GM12878 (cell line): ENCODE results near the gene FOXP3. TPM values are rescaled to one million over a fixed set of nuclear protein-coding genes. Genes with fewer than 3 reads are reported as not detected.

Experiments
- ATAC-seq: fragments of 200-7000 bp; cut with Tn5 transposase; 3 replicates; pipeline ENCODE4 v1.9.1; 2020; ENCODE audit warnings: mild to moderate bottlenecking, moderate library complexity
- BruUV-seq: library from RNA; stranded (reverse); fragments of 400-500 nt; replicated peaks from 2 replicates; lab custom pipeline; 2021; lab: Mats Ljungman, UMichigan
- CTCF ChIA-PET: fragments of 300-600 bp; sonication (Branson Sonifier 250); formaldehyde crosslinking; extraction: SDS; loops from one replicate; lab custom pipeline; 2021; ENCODE audit warnings: inconsistent platforms; lab: Yijun Ruan, JAX
- POLR2A ChIA-PET: fragments of 350-600 bp; formaldehyde crosslinking; extraction: SDS; loops from one replicate; lab custom pipeline; 2021; ENCODE audit warnings: inconsistent platforms; lab: Charles Lee
- RAD21 ChIA-PET: fragments of 300-600 bp; sonication (Branson Sonifier 250); formaldehyde crosslinking; loops from one replicate; lab custom pipeline; 2023; ENCODE audit warnings: antibody characterized with exemption; ENCODE audit not compliant: unreplicated experiment; lab: Charles Lee
- SMC1A ChIA-PET: fragments of 300-600 bp; sonication (Branson Sonifier 250); formaldehyde crosslinking; loops from one replicate; lab custom pipeline; 2023; ENCODE audit not compliant: unreplicated experiment, uncharacterized antibody; lab: Charles Lee
- DNase-seq: peaks from one replicate; pipeline ENCODE4 v3.0.0-alpha.2; 2011; ENCODE audit warnings: low read depth, low spot score
- FAIRE-seq: peaks from 3 replicates; lab custom pipeline; 2011; peaks lifted over from hg19 to GRCh38; lab: Jason Lieb, UNC
- H2AFZ ChIP-seq: 2 replicates; pipeline ENCODE4 v1.6.0; 2011; ENCODE audit warnings: low read depth, low read length, control low read depth; ENCODE audit not compliant: control insufficient read depth
- H3K27ac ChIP-seq: 2 replicates; pipeline ENCODE4 v1.5.1; 2011; ENCODE audit warnings: control low read depth; ENCODE audit not compliant: control insufficient read depth, insufficient read depth
- H3K27me3 ChIP-seq, 2 experiments: replicated peaks in 1 of 2; 2 replicates each; pipeline versions ENCODE4 v1.6.0 to v1.6.1; 2011; ENCODE audit warnings: low read length in 1 of 2; ENCODE audit not compliant: control insufficient read depth in 2 of 2, insufficient read depth in 2 of 2
- H3K36me3 ChIP-seq, 2 experiments: 2 replicates each; pipeline ENCODE4 v1.5.1; 2011; ENCODE audit warnings: low read length in 1 of 2; ENCODE audit not compliant: control insufficient read depth in 2 of 2, insufficient read depth in 2 of 2
- H3K4me1 ChIP-seq: 2 replicates; pipeline ENCODE4 v1.6.1; 2011; ENCODE audit warnings: mild to moderate bottlenecking, low read length, moderate library complexity, mixed read lengths; ENCODE audit not compliant: control insufficient read depth, insufficient read depth
- H3K4me2 ChIP-seq: 2 replicates; pipeline ENCODE4 v1.6.0; 2011; ENCODE audit warnings: control low read depth; ENCODE audit not compliant: control insufficient read depth, insufficient read depth
- H3K4me3 ChIP-seq: fragments of 200-600 bp; sonication (generic); 2 replicates; pipeline ENCODE4 v1.5.1; 2016
- H3K79me2 ChIP-seq: 2 replicates; pipeline ENCODE4 v1.6.0; 2011; ENCODE audit warnings: low read length; ENCODE audit not compliant: control insufficient read depth, insufficient read depth
- H3K9ac ChIP-seq: 2 replicates; pipeline ENCODE4 v1.8.0; 2011; ENCODE audit warnings: low read length, control low read depth, mixed read lengths; ENCODE audit not compliant: control insufficient read depth, insufficient read depth
- H3K9me3 ChIP-seq: replicated peaks from 3 replicates; pipeline ENCODE4 v1.5.1; 2011; ENCODE audit warnings: mild to moderate bottlenecking, low read length; ENCODE audit not compliant: control insufficient read depth, insufficient read depth
- H4K20me1 ChIP-seq: 2 replicates; pipeline ENCODE4 v1.6.0; 2011; ENCODE audit not compliant: control insufficient read depth, insufficient read depth
- BHLHE40 ChIP-seq, 2 experiments: fragments of 450-650 bp in 1 of 2; IDR thresholded peaks; 2 replicates each; pipeline ENCODE4 v1.6.1; 2011 to 2017; ENCODE audit warnings: low read depth in 2 of 2, borderline replicate concordance in 1 of 2, improper control_type of control experiment in 1 of 2, low read length in 1 of 2, mild to moderate bottlenecking in 1 of 2
- BRCA1 ChIP-seq: IDR thresholded peaks from 2 replicates; pipeline ENCODE4 v1.6.1; 2011; ENCODE audit warnings: low read depth, low read length, improper control_type of control experiment
- CEBPB ChIP-seq, 2 experiments: fragments of 150-350 bp in 1 of 2; IDR thresholded peaks; 2 replicates each; pipeline ENCODE4 v1.6.1; 2012 to 2014; ENCODE audit warnings: low read depth in 2 of 2, low read length in 2 of 2, borderline replicate concordance in 1 of 2, inconsistent platforms in 1 of 2
- E2F4 ChIP-seq: IDR thresholded peaks from 2 replicates; pipeline ENCODE4 v1.6.1; 2012; ENCODE audit warnings: low read depth, low read length, improper control_type of control experiment
- ELK1 ChIP-seq: IDR thresholded peaks from 2 replicates; pipeline ENCODE4 v1.6.1; 2012; ENCODE audit warnings: low read depth, low read length, improper control_type of control experiment
- GABPA ChIP-seq: IDR thresholded peaks from 2 replicates; pipeline ENCODE4 v1.6.1; 2014; ENCODE audit warnings: antibody characterized with exemption, low read depth, mild to moderate bottlenecking, inconsistent platforms
- HDAC6 ChIP-seq: fragments of 200-600 bp; sonication (generic); IDR thresholded peaks from one replicate; pipeline ENCODE4 v1.8.0; 2017; ENCODE audit warnings: antibody characterized with exemption; ENCODE audit not compliant: unreplicated experiment
- KDM1A ChIP-seq: fragments of 200-600 bp; sonication (generic); IDR thresholded peaks from 2 replicates; pipeline ENCODE4 v1.6.1; 2016; ENCODE audit warnings: borderline replicate concordance
- PAX5 ChIP-seq: IDR thresholded peaks from 2 replicates; pipeline ENCODE4 v1.6.1; 2011; ENCODE audit warnings: low read depth, low read length, borderline replicate concordance
- POLR2AphosphoS5 ChIP-seq: IDR thresholded peaks from 2 replicates; pipeline ENCODE4 v1.6.1; 2011; ENCODE audit warnings: mild to moderate bottlenecking, low read length, inconsistent platforms
- SRF ChIP-seq, 2 experiments: IDR thresholded peaks; 2 replicates each; pipeline ENCODE4 v1.6.1; 2011; ENCODE audit warnings: low read depth in 2 of 2, low read length in 2 of 2, mild to moderate bottlenecking in 1 of 2, moderate library complexity in 1 of 2
- TARDBP ChIP-seq: IDR thresholded peaks from 2 replicates; pipeline ENCODE4 v1.6.1; 2016; ENCODE audit warnings: borderline replicate concordance
- ZNF217 ChIP-seq: fragments of 450-650 bp; IDR thresholded peaks from 2 replicates; pipeline ENCODE4 v1.6.1; 2017; ENCODE audit warnings: antibody characterized with exemption, mild to moderate bottlenecking
- WGBS: methylation state at CpG from one replicate; pipeline ENCODE4 v1.1.6; 2016; ENCODE audit warnings: low lambda C conversion rate; ENCODE audit not compliant: insufficient replicate concordance, insufficient coverage; ENCODE audit errors: missing lambda C conversion rate; 5-methylcytosine and 5-hydroxymethylcytosine counted together
- in situ Hi-C: fragments of 300-500 bp; cut with MboI; formaldehyde crosslinking; loops from 9 replicates; pipeline ENCODE4 v1.14.3; 2018; ENCODE audit warnings: mixed read lengths
- intact Hi-C: fragments of 100-400 bp; cut with micrococcal nuclease; formaldehyde crosslinking; loops from one replicate; pipeline ENCODE4 v1.14.2; 2022; ENCODE audit not compliant: unreplicated experiment
- polyA plus RNA-seq, 11 experiments: library from polyadenylated mRNA; depleted of rRNA in 4 of 11; unstranded in 6 of 11; stranded (reverse) in 5 of 11; fragments of >200 nt; fragmentation: Nextera tagmentation in 4 of 11; fragmentation: Illumina TruSeq in 1 of 11; extraction: Ambion mirVana in 4 of 11; extraction: Trizol in 1 of 11; gene quantifications; 1 replicate in 1 of 11; 2 replicates in 10 of 11; pipeline versions ENCODE4 v1.2.1 to v1.2.3, GENCODE V29; 2011 to 2016; ENCODE audit warnings: inconsistent platforms in 2 of 11, missing spikeins in 2 of 11, low read depth in 1 of 11
- total RNA-seq, 4 experiments: library from RNA; depleted of rRNA in 3 of 4; stranded (reverse); fragments of >200 nt in 3 of 4; fragmentation: Illumina TruSeq in 1 of 4; extraction: Trizol in 1 of 4; gene quantifications; 2 replicates each; pipeline versions ENCODE4 v1.2.1 to v1.2.3, GENCODE V29; 2013 to 2021
- TF ChIP-seq, protein P1 (sequence below): IDR thresholded peaks from 2 replicates; pipeline ENCODE4 v1.6.1; 2011; ENCODE audit warnings: low read depth, low read length, improper control_type of control experiment, borderline replicate concordance
- TF ChIP-seq, protein P2 (sequence below): fragments of 450-650 bp; IDR thresholded peaks from 2 replicates; pipeline ENCODE4 v1.6.1; 2016; ENCODE audit warnings: mild to moderate bottlenecking
- TF ChIP-seq, protein P3 (sequence below): fragments of 450-650 bp; IDR thresholded peaks from 2 replicates; pipeline ENCODE4 v1.6.1; 2016; ENCODE audit warnings: mild to moderate bottlenecking, moderate library complexity, borderline replicate concordance

The FOXP3 gene
- total and polyA plus RNA-seq, 10 of the 15 experiments (the other 5 are each of a cell fraction or from before 2014, with no cell fraction given) = 0.02 to 0.21 (median 0.08) TPM; not detected in 3

GRCh38 chrX:49212861-49213260 is 51.6 kb downstream of the FOXP3 start (continued):
- TF ChIP-seq, protein P1, sequence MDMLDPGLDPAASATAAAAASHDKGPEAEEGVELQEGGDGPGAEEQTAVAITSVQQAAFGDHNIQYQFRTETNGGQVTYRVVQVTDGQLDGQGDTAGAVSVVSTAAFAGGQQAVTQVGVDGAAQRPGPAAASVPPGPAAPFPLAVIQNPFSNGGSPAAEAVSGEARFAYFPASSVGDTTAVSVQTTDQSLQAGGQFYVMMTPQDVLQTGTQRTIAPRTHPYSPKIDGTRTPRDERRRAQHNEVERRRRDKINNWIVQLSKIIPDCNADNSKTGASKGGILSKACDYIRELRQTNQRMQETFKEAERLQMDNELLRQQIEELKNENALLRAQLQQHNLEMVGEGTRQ = no peak
- TF ChIP-seq BRCA1 = no peak
- TF ChIP-seq ELK1 = no peak
- TF ChIP-seq E2F4 = no peak
- TF ChIP-seq CEBPB (IDR thresholded peaks at IDR 0.05; ENCODE audit: borderline replicate concordance in 1 of 2, low read depth in 2 of 2, low read length in 2 of 2) = no peak
- no peak for TF ChIP-seq POLR2AphosphoS5
- TF ChIP-seq PAX5 = no peak
- no peak for TF ChIP-seq KDM1A
- TF ChIP-seq HDAC6 = no peak
- TF ChIP-seq GABPA = no peak
- TF ChIP-seq TARDBP = no peak

GRCh38 chrX:49212209-49212608 is 52.3 kb downstream of the FOXP3 start:
- Histone ChIP-seq H3K4me2 (no peak overlapping the region), H3K9me3 (no peaks in the 10 kb centered on the region), H3K27me3 (no peaks in the 10 kb centered on the region), H3K27ac (no peak overlapping the region), H3K79me2 (no peaks in the 10 kb centered on the region), H4K20me1 (no peaks in the 10 kb centered on the region), H2AFZ (no peak overlapping the region), H3K36me3 (no peaks in the 10 kb centered on the region), H3K4me3 (no peak overlapping the region), H3K4me1 (no peaks in the 10 kb centered on the region), H3K9ac (no peak overlapping the region)
- SMC1A ChIA-PET = no interaction called here
- RAD21 ChIA-PET = no interaction called here
- CTCF ChIA-PET = no interaction called here
- intact Hi-C loops = no loop called here
- POLR2A ChIA-PET = no interaction called here
- in situ Hi-C loops = no loop called here
- no peak for ATAC-seq
- DNase-seq = no peak
- WGBS = 48% methylated on average over 2 of the region's 2 CpGs
- BruUV-seq = no TSS peak
- no peak for FAIRE-seq
- no peak for TF ChIP-seq SRF (IDR thresholded peaks at IDR 0.05; ENCODE audit: low read depth in 2 of 2, low read length in 2 of 2)
- TF ChIP-seq, protein P2, sequence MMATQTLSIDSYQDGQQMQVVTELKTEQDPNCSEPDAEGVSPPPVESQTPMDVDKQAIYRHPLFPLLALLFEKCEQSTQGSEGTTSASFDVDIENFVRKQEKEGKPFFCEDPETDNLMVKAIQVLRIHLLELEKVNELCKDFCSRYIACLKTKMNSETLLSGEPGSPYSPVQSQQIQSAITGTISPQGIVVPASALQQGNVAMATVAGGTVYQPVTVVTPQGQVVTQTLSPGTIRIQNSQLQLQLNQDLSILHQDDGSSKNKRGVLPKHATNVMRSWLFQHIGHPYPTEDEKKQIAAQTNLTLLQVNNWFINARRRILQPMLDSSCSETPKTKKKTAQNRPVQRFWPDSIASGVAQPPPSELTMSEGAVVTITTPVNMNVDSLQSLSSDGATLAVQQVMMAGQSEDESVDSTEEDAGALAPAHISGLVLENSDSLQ = no peak
- no peak for TF ChIP-seq HDAC6
- TF ChIP-seq BHLHE40 (IDR thresholded peaks at IDR 0.05; ENCODE audit: borderline replicate concordance in 1 of 2, low read depth in 2 of 2, low read length in 1 of 2) = no peak
- TF ChIP-seq, protein P3, sequence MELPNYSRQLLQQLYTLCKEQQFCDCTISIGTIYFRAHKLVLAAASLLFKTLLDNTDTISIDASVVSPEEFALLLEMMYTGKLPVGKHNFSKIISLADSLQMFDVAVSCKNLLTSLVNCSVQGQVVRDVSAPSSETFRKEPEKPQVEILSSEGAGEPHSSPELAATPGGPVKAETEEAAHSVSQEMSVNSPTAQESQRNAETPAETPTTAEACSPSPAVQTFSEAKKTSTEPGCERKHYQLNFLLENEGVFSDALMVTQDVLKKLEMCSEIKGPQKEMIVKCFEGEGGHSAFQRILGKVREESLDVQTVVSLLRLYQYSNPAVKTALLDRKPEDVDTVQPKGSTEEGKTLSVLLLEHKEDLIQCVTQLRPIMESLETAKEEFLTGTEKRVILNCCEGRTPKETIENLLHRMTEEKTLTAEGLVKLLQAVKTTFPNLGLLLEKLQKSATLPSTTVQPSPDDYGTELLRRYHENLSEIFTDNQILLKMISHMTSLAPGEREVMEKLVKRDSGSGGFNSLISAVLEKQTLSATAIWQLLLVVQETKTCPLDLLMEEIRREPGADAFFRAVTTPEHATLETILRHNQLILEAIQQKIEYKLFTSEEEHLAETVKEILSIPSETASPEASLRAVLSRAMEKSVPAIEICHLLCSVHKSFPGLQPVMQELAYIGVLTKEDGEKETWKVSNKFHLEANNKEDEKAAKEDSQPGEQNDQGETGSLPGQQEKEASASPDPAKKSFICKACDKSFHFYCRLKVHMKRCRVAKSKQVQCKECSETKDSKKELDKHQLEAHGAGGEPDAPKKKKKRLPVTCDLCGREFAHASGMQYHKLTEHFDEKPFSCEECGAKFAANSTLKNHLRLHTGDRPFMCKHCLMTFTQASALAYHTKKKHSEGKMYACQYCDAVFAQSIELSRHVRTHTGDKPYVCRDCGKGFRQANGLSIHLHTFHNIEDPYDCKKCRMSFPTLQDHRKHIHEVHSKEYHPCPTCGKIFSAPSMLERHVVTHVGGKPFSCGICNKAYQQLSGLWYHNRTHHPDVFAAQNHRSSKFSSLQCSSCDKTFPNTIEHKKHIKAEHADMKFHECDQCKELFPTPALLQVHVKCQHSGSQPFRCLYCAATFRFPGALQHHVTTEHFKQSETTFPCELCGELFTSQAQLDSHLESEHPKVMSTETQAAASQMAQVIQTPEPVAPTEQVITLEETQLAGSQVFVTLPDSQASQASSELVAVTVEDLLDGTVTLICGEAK = no peak
- no peak for TF ChIP-seq ZNF217
